Tibial artery (tissue), 4 donors: ENCODE results near the gene ITGAE.

Source experiments
- DNase-seq, 2 donors: peaks; one replicate each; pipeline ENCODE4 v3.0.0-alpha.2; 2019
- H3K27ac ChIP-seq, 2 donors: fragments of 200-600 bp; sonication (generic) in 1 of 2; 1 replicate in 1 of 2; 2 replicates in 1 of 2; pipeline ENCODE4 v1.5.1; 2018 to 2019; ENCODE audit warnings: mild to moderate bottlenecking in 1 of 2
- H3K27me3 ChIP-seq, 2 donors: fragments of 200-600 bp; sonication (generic) in 1 of 2; one replicate each; pipeline versions ENCODE4 v1.5.1 to v1.6.0; 2016 to 2019
- H3K36me3 ChIP-seq, 3 donors: fragments of 200-600 bp; sonication (generic) in 2 of 3; one replicate each; pipeline ENCODE4 v1.5.1; 2016 to 2019; ENCODE audit warnings: mild to moderate bottlenecking in 2 of 3
- H3K4me1 ChIP-seq, 4 donors: fragments of 200-600 bp; sonication (generic) in 2 of 4; 1 replicate in 3 of 4; 2 replicates in 1 of 4; pipeline ENCODE4 v1.5.1; 2016 to 2019
- H3K4me3 ChIP-seq, 2 donors: fragments of 200-600 bp; sonication (generic) in 1 of 2; 1 replicate in 1 of 2; 2 replicates in 1 of 2; pipeline ENCODE4 v1.5.1; 2018 to 2019; ENCODE audit warnings: mild to moderate bottlenecking in 2 of 2
- H3K9me3 ChIP-seq, 3 donors: fragments of 200-600 bp; sonication (generic) in 1 of 3; one replicate each; pipeline ENCODE4 v1.5.1; 2016 to 2019
- intact Hi-C: fragments of 100-400 bp; cut with DNase I; formaldehyde crosslinking; loops from one replicate; pipeline ENCODE4 v1.15.0; 2023; ENCODE audit warnings: low total_unique reads
- TF ChIP-seq, protein P1 (sequence below), 2 experiments: fragments of 200-600 bp in 1 of 2; fragments of 450-650 bp in 1 of 2; IDR thresholded peaks; one replicate each; pipeline ENCODE4 v1.5.1; 2017 to 2019; ENCODE audit warnings: antibody characterized with exemption in 2 of 2, mild to moderate bottlenecking in 1 of 2, moderate library complexity in 1 of 2

The ITGAE gene

DNA sequence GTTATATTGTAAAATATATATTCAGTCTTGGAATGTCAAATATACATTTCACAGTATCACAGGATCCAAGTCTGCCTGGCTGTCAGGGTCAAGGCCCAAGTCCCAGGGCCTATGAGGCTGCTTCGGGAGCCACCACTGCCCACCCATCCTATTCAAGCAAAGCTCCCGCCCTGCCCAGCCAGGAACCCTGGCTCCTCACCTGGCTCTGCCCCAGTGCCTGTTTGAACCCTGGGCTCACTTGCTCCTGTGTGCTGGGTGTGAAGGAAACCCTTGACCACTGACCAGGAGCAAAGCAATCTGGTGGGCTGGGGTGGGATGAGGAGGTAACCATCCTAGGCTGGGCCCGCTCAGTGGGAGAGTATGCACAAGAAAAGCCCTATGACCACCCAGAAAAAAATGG is 27.0 kb downstream of the ITGAE start:
- DNase-seq: no peak
- H3K9me3 ChIP-seq: no peaks in the 10 kb centered on the region
- no peaks in the 10 kb centered on the region for H3K4me1 ChIP-seq
- H3K4me3 ChIP-seq: no peak overlapping the region
- intact Hi-C loops: no loop called here
- H3K36me3 ChIP-seq: no peaks in the 10 kb centered on the region
- H3K27me3 ChIP-seq: peaks cover 0 to 15% of the 10 kb centered on the region in 2 donors
- H3K27ac ChIP-seq: no peak overlapping the region
- TF ChIP-seq, protein P1, sequence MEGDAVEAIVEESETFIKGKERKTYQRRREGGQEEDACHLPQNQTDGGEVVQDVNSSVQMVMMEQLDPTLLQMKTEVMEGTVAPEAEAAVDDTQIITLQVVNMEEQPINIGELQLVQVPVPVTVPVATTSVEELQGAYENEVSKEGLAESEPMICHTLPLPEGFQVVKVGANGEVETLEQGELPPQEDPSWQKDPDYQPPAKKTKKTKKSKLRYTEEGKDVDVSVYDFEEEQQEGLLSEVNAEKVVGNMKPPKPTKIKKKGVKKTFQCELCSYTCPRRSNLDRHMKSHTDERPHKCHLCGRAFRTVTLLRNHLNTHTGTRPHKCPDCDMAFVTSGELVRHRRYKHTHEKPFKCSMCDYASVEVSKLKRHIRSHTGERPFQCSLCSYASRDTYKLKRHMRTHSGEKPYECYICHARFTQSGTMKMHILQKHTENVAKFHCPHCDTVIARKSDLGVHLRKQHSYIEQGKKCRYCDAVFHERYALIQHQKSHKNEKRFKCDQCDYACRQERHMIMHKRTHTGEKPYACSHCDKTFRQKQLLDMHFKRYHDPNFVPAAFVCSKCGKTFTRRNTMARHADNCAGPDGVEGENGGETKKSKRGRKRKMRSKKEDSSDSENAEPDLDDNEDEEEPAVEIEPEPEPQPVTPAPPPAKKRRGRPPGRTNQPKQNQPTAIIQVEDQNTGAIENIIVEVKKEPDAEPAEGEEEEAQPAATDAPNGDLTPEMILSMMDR (IDR thresholded peaks at IDR 0.05): no peak

DNA sequence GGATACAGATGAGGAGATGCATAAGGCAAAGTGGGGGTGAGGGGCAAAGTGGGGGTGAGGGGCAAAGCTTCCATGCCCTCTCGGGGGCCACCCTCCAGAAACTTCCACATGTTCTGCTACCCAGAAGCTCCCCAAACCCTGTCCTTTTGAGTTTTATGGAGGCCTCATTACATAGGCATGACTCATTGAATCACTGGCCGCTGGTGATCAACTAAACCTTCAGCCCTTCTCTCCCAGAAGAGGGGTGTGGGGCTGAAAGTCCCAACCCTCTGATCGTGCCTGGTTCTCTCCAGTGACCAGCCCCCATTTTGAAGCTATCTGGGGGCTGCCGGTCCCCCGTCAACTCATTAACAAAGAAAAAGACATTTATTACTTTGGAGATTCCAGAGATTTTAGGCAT is 27.5 kb downstream of the ITGAE start:
- intact Hi-C loops: no loop called here
- no peak overlapping the region for H3K27ac ChIP-seq
- no peaks in the 10 kb centered on the region for H3K36me3 ChIP-seq
- TF ChIP-seq, protein P1 (IDR thresholded peaks at IDR 0.05): no peak
- no peak for DNase-seq
- peaks cover 0 to 19% of the 10 kb centered on the region in 2 donors for H3K27me3 ChIP-seq
- no peaks in the 10 kb centered on the region for H3K4me1 ChIP-seq
- H3K9me3 ChIP-seq: no peaks in the 10 kb centered on the region
- H3K4me3 ChIP-seq: no peak overlapping the region

DNA sequence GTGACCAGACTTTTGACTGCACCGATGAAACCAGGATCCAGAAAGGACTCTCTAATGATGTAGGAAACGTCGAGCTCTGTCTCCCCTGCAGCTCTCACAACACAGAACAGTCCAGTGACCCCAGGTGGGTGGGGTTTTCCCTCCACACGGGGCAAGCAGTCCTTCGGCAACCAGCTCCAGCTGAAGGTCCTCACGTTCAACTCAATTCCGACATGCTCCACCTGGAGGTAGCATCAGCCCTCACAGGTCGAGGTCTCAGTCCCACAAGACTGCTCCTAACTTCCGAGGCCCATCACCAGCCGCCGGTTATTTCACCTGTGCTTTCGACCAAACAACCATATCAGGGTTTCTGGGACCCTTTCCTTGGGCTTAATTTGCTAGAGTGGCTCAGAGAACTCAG is 28.2 kb downstream of the ITGAE start:
- Histone ChIP-seq H3K27me3 (peaks cover 0 to 19% of the 10 kb centered on the region in 2 donors), H3K27ac (no peak overlapping the region), H3K4me3 (no peak overlapping the region), H3K9me3 (no peaks in the 10 kb centered on the region), H3K36me3 (no peaks in the 10 kb centered on the region), H3K4me1 (no peaks in the 10 kb centered on the region)
- no peak for DNase-seq
- TF ChIP-seq, protein P1 (IDR thresholded peaks at IDR 0.05): no peak
- intact Hi-C loops: no loop called here

DNA sequence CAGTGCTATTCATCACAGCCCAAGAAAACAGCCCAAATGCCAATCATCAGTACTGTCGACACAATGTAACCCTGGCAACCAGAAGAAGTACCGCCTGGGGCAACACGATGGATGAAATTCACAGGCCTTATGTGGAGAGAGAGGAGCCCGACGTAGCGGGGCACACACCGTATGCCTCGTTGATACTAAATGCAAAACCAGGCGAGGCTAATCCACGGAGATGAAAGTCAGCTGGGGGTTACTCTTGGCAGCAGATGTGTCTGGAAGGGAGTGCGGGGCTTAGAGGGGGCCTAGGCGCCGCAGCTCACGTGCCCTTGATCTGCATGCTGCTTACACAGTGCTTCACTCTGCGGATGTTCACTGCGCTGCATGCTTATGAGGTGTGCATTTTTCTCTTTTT is 29.8 kb downstream of the ITGAE start:
- H3K36me3 ChIP-seq: no peaks in the 10 kb centered on the region
- no peaks in the 10 kb centered on the region for H3K9me3 ChIP-seq
- no peak overlapping the region for H3K27ac ChIP-seq
- no peak for DNase-seq
- H3K4me1 ChIP-seq: no peaks in the 10 kb centered on the region
- H3K4me3 ChIP-seq: no peak overlapping the region
- TF ChIP-seq, protein P1 (IDR thresholded peaks at IDR 0.05): no peak
- H3K27me3 ChIP-seq: peaks cover 0 to 19% of the 10 kb centered on the region in 2 donors
- intact Hi-C loops: no loop called here

DNA sequence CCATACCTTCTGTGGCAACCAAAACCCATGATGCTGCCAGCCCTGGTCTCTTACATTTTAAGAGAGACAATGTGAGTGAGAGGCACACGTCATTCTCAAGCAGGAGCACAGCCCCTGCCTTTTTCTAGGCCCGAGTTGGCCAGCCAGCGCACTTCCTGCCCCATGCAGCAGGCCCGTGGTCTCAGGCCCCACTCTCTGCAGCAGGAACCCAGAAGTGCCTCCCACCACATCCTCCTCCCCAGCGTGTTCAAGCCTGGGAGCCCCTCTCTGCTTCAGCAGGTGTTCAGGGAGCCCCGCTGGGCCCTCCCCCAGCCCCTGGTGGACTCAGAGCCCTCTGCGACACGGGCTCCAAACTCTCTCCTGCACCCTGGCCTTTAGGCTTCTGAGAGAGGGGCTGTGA is 30.5 kb downstream of the ITGAE start:
- TF ChIP-seq, protein P1 (IDR thresholded peaks at IDR 0.05): no peak
- H3K27ac ChIP-seq: no peak overlapping the region
- DNase-seq: no peak
- no peak overlapping the region for H3K4me3 ChIP-seq
- H3K36me3 ChIP-seq: no peaks in the 10 kb centered on the region
- H3K27me3 ChIP-seq: peaks cover 0 to 19% of the 10 kb centered on the region in 2 donors
- no peaks in the 10 kb centered on the region for H3K4me1 ChIP-seq
- no peaks in the 10 kb centered on the region for H3K9me3 ChIP-seq
- intact Hi-C loops: no loop called here

DNA sequence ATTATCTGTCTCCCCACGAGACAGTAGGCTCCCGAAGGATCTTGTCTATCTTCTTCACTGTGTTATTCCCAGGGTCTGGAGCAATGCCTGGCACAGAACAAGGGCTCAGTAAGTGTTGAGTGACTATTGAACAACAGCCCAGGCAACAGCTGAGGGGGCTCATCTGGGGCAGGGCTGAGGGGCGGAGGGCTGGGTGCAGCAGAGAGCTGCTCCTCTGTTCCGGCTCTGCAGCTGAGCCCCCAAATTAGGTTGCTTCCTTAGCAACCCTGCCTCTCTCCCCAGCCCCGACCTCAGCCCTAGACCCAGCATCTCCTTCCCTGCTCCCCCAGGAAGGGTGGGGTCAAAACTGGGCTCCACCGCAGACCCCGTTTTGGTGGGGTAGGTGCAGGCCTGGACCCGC is 32.2 kb downstream of the ITGAE start:
- no peak for DNase-seq
- intact Hi-C loops: no loop called here

More for the DNA sequence above, 32.2 kb downstream of the ITGAE start:
- TF ChIP-seq, protein P1 (IDR thresholded peaks at IDR 0.05): no peak
- Histone ChIP-seq H3K4me3 (no peak overlapping the region), H3K9me3 (no peaks in the 10 kb centered on the region), H3K36me3 (no peaks in the 10 kb centered on the region), H3K27ac (no peak overlapping the region), H3K27me3 (peaks cover 0 to 28% of the 10 kb centered on the region in 2 donors), H3K4me1 (no peaks in the 10 kb centered on the region)
